K562 (cell line): ENCODE measurements around the gene CSMD2. TPM values are rescaled to one million over a fixed set of nuclear protein-coding genes. Genes with fewer than 3 reads are reported as not detected.

Source experiments
- ATAC-seq: fragments of 200-7000 bp; cut with Tn5 transposase; 3 replicates; pipeline ENCODE4 v1.9.1; 2020; ENCODE audit warnings: moderate library complexity
- BruUV-seq: library from RNA; stranded (reverse); fragments of 400-500 nt; replicated peaks from 2 replicates; lab custom pipeline; 2021; lab: Mats Ljungman, UMichigan
- CTCF ChIA-PET: fragments of 300-600 bp; formaldehyde crosslinking; extraction: SDS; loops from one replicate; lab custom pipeline; 2021; ENCODE audit warnings: low intra/inter-chr PET ratio; lab: Yijun Ruan, JAX
- POLR2A ChIA-PET: fragments of 300-600, 350-650 bp; sonication (Branson Sonifier 250); formaldehyde crosslinking; extraction: SDS; loops from one replicate; lab custom pipeline; 2021; ENCODE audit warnings: antibody characterized with exemption, inconsistent platforms; lab: Yijun Ruan, JAX
- DNase-seq, 4 experiments: peaks; one replicate each; pipeline versions ENCODE4 v3.0.0 to v3.0.0-alpha.2; 2011 to 2018; ENCODE audit warnings: low spot score in 3 of 4, mixed read lengths in 3 of 4; ENCODE audit errors: extremely low read depth in 1 of 4
- FAIRE-seq: peaks from 2 replicates; lab custom pipeline; 2011; peaks lifted over from hg19 to GRCh38; lab: Jason Lieb, UNC
- H2AFZ ChIP-seq: 2 replicates; pipeline ENCODE4 v1.6.0; 2011; ENCODE audit warnings: low read depth, low read length, control low read depth, inconsistent platforms
- H3K27ac ChIP-seq: fragments of 200-600 bp; 3 replicates; pipeline ENCODE4 v1.8.0; 2011; ENCODE audit warnings: low read depth, mild to moderate bottlenecking, control low read depth, inconsistent platforms, low read length, moderate library complexity, mixed read lengths; ENCODE audit errors: extremely low read depth
- H3K27me3 ChIP-seq, 2 experiments: fragments of 300-600 bp in 1 of 2; 2 replicates in 1 of 2; 3 replicates in 1 of 2; pipeline versions ENCODE4 v1.6.0 to v1.8.0; 2011; ENCODE audit warnings: inconsistent platforms in 2 of 2, low read length in 2 of 2, mild to moderate bottlenecking in 1 of 2, mixed read lengths in 1 of 2, moderate library complexity in 1 of 2; ENCODE audit not compliant: control insufficient read depth in 2 of 2, insufficient read depth in 2 of 2
- H3K36me3 ChIP-seq: fragments of 300-600 bp; 3 replicates; pipeline ENCODE4 v1.8.0; 2011; ENCODE audit warnings: mild to moderate bottlenecking, low read length, inconsistent platforms; ENCODE audit not compliant: control insufficient read depth, insufficient read depth
- H3K4me1 ChIP-seq, 2 experiments: fragments of 200-600 bp in 1 of 2; replicated peaks in 1 of 2; 2 replicates in 1 of 2; 3 replicates in 1 of 2; pipeline versions ENCODE4 v1.5.1 to v1.8.0; 2011; ENCODE audit warnings: inconsistent platforms in 2 of 2, low read length in 2 of 2, mild to moderate bottlenecking in 1 of 2, mixed read lengths in 1 of 2, moderate library complexity in 1 of 2; ENCODE audit not compliant: control insufficient read depth in 2 of 2, insufficient read depth in 2 of 2
- H3K4me2 ChIP-seq: 2 replicates; pipeline ENCODE4 v1.6.1; 2011; ENCODE audit warnings: low read length, control low read depth, inconsistent platforms, mixed read lengths; ENCODE audit not compliant: insufficient read depth
- H3K4me3 ChIP-seq: fragments of 200-600 bp; sonication (generic), shearing (Covaris generic); 2 replicates; pipeline ENCODE4 v1.5.1; 2016; ENCODE audit warnings: control low read depth, inconsistent platforms
- H3K79me2 ChIP-seq: fragments of 200-600 bp; 3 replicates; pipeline ENCODE4 v1.8.0; 2011; ENCODE audit warnings: low read length, inconsistent platforms; ENCODE audit not compliant: control insufficient read depth, insufficient read depth
- H3K9ac ChIP-seq, 2 experiments: 2 replicates each; pipeline versions ENCODE4 v1.6.0 to v1.6.1; 2011; ENCODE audit warnings: low read depth in 2 of 2, low read length in 2 of 2, control low read depth in 1 of 2, inconsistent platforms in 1 of 2, mild to moderate bottlenecking in 1 of 2, mixed read lengths in 1 of 2; ENCODE audit not compliant: insufficient read depth in 1 of 2
- H3K9me1 ChIP-seq: one replicate; pipeline ENCODE4 v1.6.0; 2011; ENCODE audit warnings: inconsistent platforms, mild to moderate bottlenecking, low read length, moderate library complexity; ENCODE audit not compliant: control insufficient read depth, insufficient read depth
- H3K9me3 ChIP-seq: replicated peaks from 2 replicates; pipeline ENCODE4 v1.5.1; 2011; ENCODE audit warnings: low read depth, low read length, inconsistent platforms; ENCODE audit not compliant: control insufficient read depth, insufficient read depth
- H4K20me1 ChIP-seq: replicated peaks from 2 replicates; pipeline ENCODE4 v1.6.1; 2011; ENCODE audit warnings: low read length, inconsistent platforms, mixed read lengths; ENCODE audit not compliant: control insufficient read depth, insufficient read depth
- EP400 ChIP-seq: fragments of 450-650 bp; IDR thresholded peaks from 2 replicates; pipeline ENCODE4 v1.6.1; 2017; ENCODE audit warnings: antibody characterized with exemption, mild to moderate bottlenecking, moderate library complexity
- FOXA3 ChIP-seq, 2 experiments: fragments of 450-650 bp in 1 of 2; sonication (generic) in 1 of 2; formaldehyde crosslinking; IDR thresholded peaks in 1 of 2; conservative IDR thresholded peaks in 1 of 2; 2 replicates each; pipeline versions ENCODE4 v1.4.0 to v1.8.0; 2020 to 2022; ENCODE audit warnings: mild to moderate bottlenecking in 2 of 2, missing genetic modification reagents in 1 of 2
- MBD2 ChIP-seq: sonication (generic); IDR thresholded peaks from 2 replicates; pipeline ENCODE4 v1.6.1; 2016; ENCODE audit warnings: low read depth, borderline replicate concordance
- NFE2 ChIP-seq: IDR thresholded peaks from 2 replicates; pipeline ENCODE4 v1.6.1; 2014; ENCODE audit warnings: antibody characterized with exemption, low read depth
- NR3C1 ChIP-seq: sonication (generic); formaldehyde crosslinking; IDR thresholded peaks from 2 replicates; pipeline ENCODE4 v1.8.1; 2022; ENCODE audit warnings: missing genetic modification reagents
- POLR2G ChIP-seq: fragments of 200-400 bp; formaldehyde crosslinking; IDR thresholded peaks from 2 replicates; pipeline ENCODE4 v1.6.1; 2017; ENCODE audit warnings: low read depth, mild to moderate bottlenecking, antibody characterized with exemption, low read length, moderate library complexity
- POLR3G ChIP-seq: IDR thresholded peaks from 2 replicates; pipeline ENCODE4 v1.6.1; 2011; ENCODE audit not compliant: insufficient read length, insufficient replicate concordance; ENCODE audit errors: extremely low read depth
- RBM14 ChIP-seq: fragments of 200-400 bp; formaldehyde crosslinking; IDR thresholded peaks from 2 replicates; pipeline ENCODE4 v1.6.1; 2018; ENCODE audit warnings: low read depth, mild to moderate bottlenecking, low read length, moderate library complexity, borderline replicate concordance; ENCODE audit not compliant: insufficient read depth
- SREBF2 ChIP-seq: sonication (generic); formaldehyde crosslinking; IDR thresholded peaks from 2 replicates; pipeline ENCODE4 v1.4.0; 2020; ENCODE audit warnings: mild to moderate bottlenecking, missing genetic modification reagents
- YY1 ChIP-seq, 3 experiments: IDR thresholded peaks; 2 replicates each; pipeline ENCODE4 v1.6.1; 2011; ENCODE audit warnings: low read length in 2 of 3, mild to moderate bottlenecking in 2 of 3, moderate library complexity in 2 of 3, borderline replicate concordance in 1 of 3, control low read depth in 1 of 3, low read depth in 1 of 3; ENCODE audit not compliant: insufficient read depth in 3 of 3, insufficient replicate concordance in 2 of 3, control insufficient read depth in 1 of 3, insufficient read length in 1 of 3; ENCODE audit errors: extremely low read depth in 1 of 3
- ZNF785 ChIP-seq: fragments of 250-450 bp; sonication (Bioruptor Pico); IDR thresholded peaks from 2 replicates; pipeline ENCODE4 v1.4.0; 2020; ENCODE audit warnings: mild to moderate bottlenecking
- WGBS: fragments of 100-300 bp; shearing (Covaris generic); methylation state at CpG from one replicate; pipeline ENCODE4 v1.1.6; 2016; ENCODE audit warnings: low coverage, mixed read lengths; ENCODE audit not compliant: insufficient coverage; ENCODE audit errors: missing lambda C conversion rate; 5-methylcytosine and 5-hydroxymethylcytosine counted together
- in situ Hi-C: fragments of 300-500 bp; cut with MboI; formaldehyde crosslinking; loops from 4 replicates; pipeline ENCODE4 v1.15.0; 2018; ENCODE audit warnings: inconsistent platforms, mixed read lengths
- intact Hi-C: fragments of 100-400 bp; cut with micrococcal nuclease; formaldehyde crosslinking; loops from 2 replicates; pipeline ENCODE4 v1.14.2; 2022
- polyA plus RNA-seq, 8 experiments: library from polyadenylated mRNA; depleted of rRNA in 4 of 8; stranded (reverse) in 5 of 8; unstranded in 3 of 8; fragments of >200 nt; fragmentation: Nextera tagmentation in 2 of 8; fragmentation: Illumina TruSeq in 1 of 8; extraction: Ambion mirVana in 2 of 8; extraction: Trizol in 1 of 8; gene quantifications; 2 replicates each; pipeline versions ENCODE4 v1.2.1 to v1.2.3, GENCODE V29; 2011 to 2014; ENCODE audit warnings: inconsistent platforms in 1 of 8, missing spikeins in 1 of 8
- total RNA-seq, 7 experiments: library from RNA; depleted of rRNA in 6 of 7; stranded (reverse); fragments of >200 nt in 6 of 7; fragmentation: Illumina TruSeq in 2 of 7; extraction: Trizol in 2 of 7; gene quantifications; 2 replicates each; pipeline versions ENCODE4 v1.2.1 to v1.2.3, GENCODE V29; 2011 to 2021; ENCODE audit warnings: low replicate concordance in 1 of 7
- TF ChIP-seq, protein P1 (sequence below): sonication (generic); formaldehyde crosslinking; IDR thresholded peaks from 2 replicates; pipeline ENCODE4 v1.8.0; 2023; ENCODE audit warnings: mild to moderate bottlenecking, missing genetic modification reagents

CSMD2 gene
- total and polyA plus RNA-seq, 9 of the 15 experiments (the other 6 are each of a cell fraction or from before 2014, with no cell fraction given), result not detected

- intact Hi-C loops (loop anchor here (10.0 kb wide), 1 partner anchor 87 kb away; no protein-coding TSS in a partner anchor), in situ Hi-C loops (loop anchor here (25.0 kb wide), 1 partner anchor 715 kb away; the partner anchor contains the start of gene HPCA)
- H3K4me1 ChIP-seq, result no peaks in the 10 kb centered on the region
- DNase-seq (no peak), FAIRE-seq (no peak), ATAC-seq (no peak)
- H3K4me3 ChIP-seq, result no peak overlapping the region
- peaks cover 0 to 7% of the 10 kb centered on the region in 2 experiments; a peak in 3 of 5 replicates for H3K27me3 ChIP-seq
- H3K9ac ChIP-seq, result no peak overlapping the region
- BruUV-seq, result no TSS peak
- no peaks in the 10 kb centered on the region for H3K9me3 ChIP-seq
- H3K27ac ChIP-seq, result no peak overlapping the region
- no peaks in the 10 kb centered on the region for H3K79me2 ChIP-seq
- H3K9me1 ChIP-seq, result no peaks in the 10 kb centered on the region
- POLR2A ChIA-PET, result no interaction called here
- H4K20me1 ChIP-seq, result no peaks in the 10 kb centered on the region; the same call in 1 of the 2 replicates
- TF ChIP-seq POLR3G (no peak), NFE2 (no peak), ZNF785 (CRISPR knock-in tag) (no peak), POLR2G (no peak), NR3C1 (CRISPR knock-in tag) (no peak), RBM14 (no peak), EP400 (no peak), SREBF2 (no peak), FOXA3 (CRISPR knock-in tag; conservative IDR thresholded peaks at IDR 0.05 in 1 of 2, IDR thresholded peaks at IDR 0.05 in 1 of 2) (no peak), YY1 (IDR thresholded peaks at IDR 0.05; ENCODE audit: borderline replicate concordance in 1 of 3, control insufficient read depth in 1 of 3, extremely low read depth in 1 of 3, insufficient read depth in 3 of 3, insufficient read length in 1 of 3, insufficient replicate concordance in 2 of 3, low read depth in 1 of 3, low read length in 2 of 3) (no peak), MBD2 (no peak)
- TF ChIP-seq, protein P1, sequence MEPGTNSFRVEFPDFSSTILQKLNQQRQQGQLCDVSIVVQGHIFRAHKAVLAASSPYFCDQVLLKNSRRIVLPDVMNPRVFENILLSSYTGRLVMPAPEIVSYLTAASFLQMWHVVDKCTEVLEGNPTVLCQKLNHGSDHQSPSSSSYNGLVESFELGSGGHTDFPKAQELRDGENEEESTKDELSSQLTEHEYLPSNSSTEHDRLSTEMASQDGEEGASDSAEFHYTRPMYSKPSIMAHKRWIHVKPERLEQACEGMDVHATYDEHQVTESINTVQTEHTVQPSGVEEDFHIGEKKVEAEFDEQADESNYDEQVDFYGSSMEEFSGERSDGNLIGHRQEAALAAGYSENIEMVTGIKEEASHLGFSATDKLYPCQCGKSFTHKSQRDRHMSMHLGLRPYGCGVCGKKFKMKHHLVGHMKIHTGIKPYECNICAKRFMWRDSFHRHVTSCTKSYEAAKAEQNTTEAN (CRISPR knock-in tag), result no peak
- H2AFZ ChIP-seq, result no peak overlapping the region
- H3K4me2 ChIP-seq, result no peak overlapping the region
- H3K36me3 ChIP-seq, result no peaks in the 10 kb centered on the region
- WGBS, result under 1% methylated on average over 9 of the region's 9 CpGs
- CTCF ChIA-PET, result no interaction called here
These were observed 562.8 kb downstream of the CSMD2 start for GRCh38 chr1:33602271-33602670.
